GM21360 (cell line): Measurements from ENCODE around the gene HTT.

Experiments
- ATAC-seq: cut with Tn5 transposase; IDR thresholded peaks from one replicate; pipeline ENCODE4 v1.9.1; 2021; ENCODE audit warnings: mild to moderate bottlenecking, moderate library complexity; ENCODE audit not compliant: unreplicated experiment

HTT gene

GRCh38 chr4:3257556-3258482 lies 183.3 kb downstream of the HTT start:
- no peak for ATAC-seq

- no peak for ATAC-seq
Observed at GRCh38 chr4:3261411-3262207, 187.1 kb downstream of the HTT start.

- no peak for ATAC-seq
Observed at GRCh38 chr4:3262208-3263052, 187.9 kb downstream of the HTT start.

GRCh38 chr4:3263053-3263875 lies 188.8 kb downstream of the HTT start:
- no peak for ATAC-seq

- ATAC-seq = no peak
Observed at GRCh38 chr4:3263876-3264193, 189.4 kb downstream of the HTT start.

GRCh38 chr4:3266076-3266475 lies 191.6 kb downstream of the HTT start:
- ATAC-seq = no peak

- ATAC-seq = no peak
Observed at GRCh38 chr4:3267576-3268394, 193.3 kb downstream of the HTT start.

- no peak for ATAC-seq
Observed at GRCh38 chr4:3268395-3269104, 194.1 kb downstream of the HTT start.

- ATAC-seq = no peak
Observed at GRCh38 chr4:3269105-3269927, 194.8 kb downstream of the HTT start.

GRCh38 chr4:3269991-3270611 lies 195.6 kb downstream of the HTT start:
- no peak for ATAC-seq

- ATAC-seq = no peak
Observed at GRCh38 chr4:3271131-3271530, 196.7 kb downstream of the HTT start.

- no peak for ATAC-seq
Observed at GRCh38 chr4:3276986-3277385, 202.5 kb downstream of the HTT start.

GRCh38 chr4:3280466-3280865 lies 206.0 kb downstream of the HTT start:
- ATAC-seq = no peak

- ATAC-seq = no peak
Observed at GRCh38 chr4:3283483-3283882, 209.0 kb downstream of the HTT start.

- ATAC-seq = no peak
Observed at GRCh38 chr4:3283916-3284315, 209.4 kb downstream of the HTT start.

GRCh38 chr4:3284734-3285557 lies 210.5 kb downstream of the HTT start:
- ATAC-seq = no peak
